ENCODE results near the gene APH1B.

The APH1B gene

GRCh38 chr15:63299943-63300575 lies 22.7 kb downstream of the APH1B start:
- no peak overlapping the region for H3K4me3 ChIP-seq (ENCODE audit: control insufficient read depth, low read depth, low read length)
- TF ChIP-seq CTCF (conservative IDR thresholded peaks at IDR 0.05; ENCODE audit: control insufficient read depth, insufficient read depth, low read depth, low read length): no peak
- DNase-seq (ENCODE audit: low read depth): no peak

- no peak for TF ChIP-seq CTCF (conservative IDR thresholded peaks at IDR 0.05; ENCODE audit: control insufficient read depth, insufficient read depth, low read depth, low read length)
- DNase-seq (ENCODE audit: low read depth): no peak
- no peak overlapping the region for H3K4me3 ChIP-seq (ENCODE audit: control insufficient read depth, low read depth, low read length)
These were observed 23.7 kb downstream of the APH1B start for GRCh38 chr15:63301088-63301487.

- TF ChIP-seq CTCF (conservative IDR thresholded peaks at IDR 0.05; ENCODE audit: control insufficient read depth, insufficient read depth, low read depth, low read length): no peak
- no peak for DNase-seq (ENCODE audit: low read depth)
- H3K4me3 ChIP-seq (ENCODE audit: control insufficient read depth, low read depth, low read length): no peak overlapping the region
These were observed 27.9 kb downstream of the APH1B start for GRCh38 chr15:63305260-63305659.

- H3K4me3 ChIP-seq (ENCODE audit: control insufficient read depth, low read depth, low read length): no peak overlapping the region
- DNase-seq (ENCODE audit: low read depth): no peak
- TF ChIP-seq CTCF (conservative IDR thresholded peaks at IDR 0.05; ENCODE audit: control insufficient read depth, insufficient read depth, low read depth, low read length): no peak
These were observed 29.2 kb downstream of the APH1B start for GRCh38 chr15:63306492-63307073.

GRCh38 chr15:63308491-63308890 lies 31.1 kb downstream of the APH1B start:
- no peak for DNase-seq (ENCODE audit: low read depth)
- TF ChIP-seq CTCF (conservative IDR thresholded peaks at IDR 0.05; ENCODE audit: control insufficient read depth, insufficient read depth, low read depth, low read length): no peak

GRCh38 chr15:63308947-63309346 lies 31.5 kb downstream of the APH1B start:
- TF ChIP-seq CTCF (conservative IDR thresholded peaks at IDR 0.05; ENCODE audit: control insufficient read depth, insufficient read depth, low read depth, low read length): no peak
- no peak overlapping the region for H3K4me3 ChIP-seq (ENCODE audit: control insufficient read depth, low read depth, low read length)
- DNase-seq (ENCODE audit: low read depth): no peak

More at GRCh38 chr15:63308491-63308890, 31.1 kb downstream of the APH1B start:
- H3K4me3 ChIP-seq (ENCODE audit: control insufficient read depth, low read depth, low read length): no peak overlapping the region
